ENCODE results near the gene ZNF512.
"Not testable (repeated sequence)": the region's sequence is repeated elsewhere in the genome, so short reads cannot be mapped to it uniquely, and the experiment has no call there.

DNA sequence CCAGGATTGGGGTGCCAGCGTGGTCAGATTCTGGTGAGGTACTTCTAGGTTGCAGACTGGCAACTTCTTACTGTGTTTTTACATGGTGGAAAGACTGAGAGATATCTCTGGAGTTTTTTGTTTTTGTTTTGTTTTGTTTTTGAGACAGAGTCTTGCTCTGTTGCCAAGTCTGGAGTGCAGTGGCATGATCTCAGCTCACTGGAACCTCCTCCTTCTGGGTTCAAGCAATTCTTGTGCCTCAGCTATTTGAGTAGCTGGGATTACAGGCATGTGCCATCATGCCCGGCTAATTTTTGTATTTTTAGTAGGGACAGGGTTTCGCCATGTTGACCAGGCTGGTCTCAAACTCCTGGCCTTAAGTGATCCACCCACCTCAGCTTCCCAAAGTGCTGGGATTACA lies 28.4 kb upstream of the ZNF512 start:
- not testable (repeated sequence) for TF ChIP-seq POLR2A, CTCF, EP300 (IDR thresholded peaks at IDR 0.05)
